AG09319 (cell line): ENCODE data around the gene PHF13.
A peak's percentile ranks its signal among the peaks of the same experiment; 100 is the strongest.

Experiments
- DNase-seq: peaks from one replicate; pipeline ENCODE4 v3.0.0-alpha.2; 2010; ENCODE audit warnings: low read depth; ENCODE audit errors: extremely low read depth
- CTCF ChIP-seq: IDR thresholded peaks from 2 replicates; pipeline ENCODE4 v1.5.1; 2011; ENCODE audit warnings: low read depth, mild to moderate bottlenecking, inconsistent platforms, low read length, moderate library complexity

The PHF13 gene

GRCh38 chr1:6603915-6604558 is 9.5 kb upstream of the PHF13 start:
- TF ChIP-seq CTCF = no peak
- peak; percentile 79 for DNase-seq

GRCh38 chr1:6612641-6613360 is 730 bp upstream of the PHF13 start:
- DNase-seq = no peak
- no peak for TF ChIP-seq CTCF

GRCh38 chr1:6614019-6614928 is 743 bp downstream of the PHF13 start:
- TF ChIP-seq CTCF = no peak
- DNase-seq = no peak

GRCh38 chr1:6614929-6615785 is 1.6 kb downstream of the PHF13 start:
- no peak for DNase-seq
- no peak for TF ChIP-seq CTCF

GRCh38 chr1:6619045-6619444 is 5.5 kb downstream of the PHF13 start:
- TF ChIP-seq CTCF = no peak
- DNase-seq = no peak

GRCh38 chr1:6621429-6622391 is 8.2 kb downstream of the PHF13 start:
- TF ChIP-seq CTCF = no peak
- DNase-seq = no peak
